Caco-2 (cell line): Measurements from ENCODE around the gene HOXA6. TPM values are rescaled to one million over a fixed set of nuclear protein-coding genes. Genes with fewer than 3 reads are reported as not detected.

Experiments used
- BruUV-seq: library from RNA; stranded (reverse); fragments of 400-500 nt; replicated peaks from 2 replicates; lab custom pipeline; 2021; lab: Mats Ljungman, UMichigan
- CTCF ChIA-PET: fragments of 300-600 bp; sonication (Branson Sonifier 250); formaldehyde crosslinking; loops from one replicate; lab custom pipeline; 2022; ENCODE audit warnings: antibody characterized with exemption; lab: Charles Lee
- POLR2A ChIA-PET: fragments of 300-600 bp; sonication (Branson Sonifier 250); formaldehyde crosslinking; loops from one replicate; lab custom pipeline; 2022; ENCODE audit warnings: antibody characterized with exemption; lab: Charles Lee
- DNase-seq, 2 experiments: peaks; one replicate each; pipeline versions ENCODE4 v3.0.0 to v3.0.0-alpha.2; 2020 to 2022
- H3K27me3 ChIP-seq: replicated peaks from 2 replicates; pipeline ENCODE4 v1.6.0; 2011; ENCODE audit warnings: low read length; ENCODE audit not compliant: control insufficient read depth, insufficient read depth
- H3K36me3 ChIP-seq: 2 replicates; pipeline ENCODE4 v1.5.1; 2011; ENCODE audit warnings: low read length; ENCODE audit not compliant: control insufficient read depth, insufficient read depth
- H3K4me1 ChIP-seq: fragments of 250-450 bp; sonication (Bioruptor Pico); 2 replicates; pipeline ENCODE4 v1.5.1; 2020; ENCODE audit warnings: mild to moderate bottlenecking
- H3K4me3 ChIP-seq: 2 replicates; pipeline ENCODE4 v1.5.1; 2011; ENCODE audit warnings: low read depth, mild to moderate bottlenecking, control low read depth, low read length
- H3K9me3 ChIP-seq: fragments of 250-450 bp; sonication (Bioruptor Pico); 2 replicates; pipeline ENCODE4 v1.5.1; 2020; ENCODE audit warnings: mild to moderate bottlenecking, moderate library complexity
- H3K27ac Mint-ChIP-seq: one replicate; pipeline ENCODE4 v1.8.0; 2022; ENCODE audit warnings: mixed read lengths; ENCODE audit not compliant: unreplicated experiment
- H3K27me3 Mint-ChIP-seq: one replicate; pipeline ENCODE4 v1.8.0; 2022; ENCODE audit warnings: mixed read lengths; ENCODE audit not compliant: insufficient read depth, unreplicated experiment
- H3K36me3 Mint-ChIP-seq: one replicate; pipeline ENCODE4 v1.8.0; 2022; ENCODE audit warnings: mild to moderate bottlenecking, mixed read lengths; ENCODE audit not compliant: insufficient read depth, unreplicated experiment
- H3K4me1 Mint-ChIP-seq: one replicate; pipeline ENCODE4 v1.8.0; 2022; ENCODE audit warnings: low read depth, mixed read lengths; ENCODE audit not compliant: unreplicated experiment
- H3K4me3 Mint-ChIP-seq: one replicate; pipeline ENCODE4 v1.8.0; 2022; ENCODE audit warnings: mild to moderate bottlenecking, moderate library complexity, mixed read lengths; ENCODE audit not compliant: unreplicated experiment
- H3K9me3 Mint-ChIP-seq: one replicate; pipeline ENCODE4 v1.8.0; 2022; ENCODE audit warnings: mixed read lengths; ENCODE audit not compliant: unreplicated experiment
- intact Hi-C: fragments of 100-400 bp; cut with micrococcal nuclease; formaldehyde crosslinking; loops from one replicate; pipeline ENCODE4 v1.10.0; 2022; ENCODE audit not compliant: unreplicated experiment
- total RNA-seq: library from RNA; stranded (reverse); gene quantifications from 2 replicates; pipeline ENCODE4 v1.2.3, GENCODE V29; 2022
- TF ChIP-seq, protein P1 (sequence below), 2 experiments: fragments of 200-600 bp in 1 of 2; IDR thresholded peaks; 1 replicate in 1 of 2; 2 replicates in 1 of 2; pipeline versions ENCODE4 v1.5.1 to v1.8.0; 2011 to 2022; ENCODE audit warnings: antibody characterized with exemption in 1 of 2, control low read depth in 1 of 2, inconsistent platforms in 1 of 2, low read depth in 1 of 2, low read length in 1 of 2, mild to moderate bottlenecking in 1 of 2, moderate library complexity in 1 of 2; ENCODE audit not compliant: insufficient read depth in 1 of 2, severe bottlenecking in 1 of 2, unreplicated experiment in 1 of 2

The HOXA6 gene
- total RNA-seq, 1 experiment from 2014 or later, result 5.6 TPM

DNA sequence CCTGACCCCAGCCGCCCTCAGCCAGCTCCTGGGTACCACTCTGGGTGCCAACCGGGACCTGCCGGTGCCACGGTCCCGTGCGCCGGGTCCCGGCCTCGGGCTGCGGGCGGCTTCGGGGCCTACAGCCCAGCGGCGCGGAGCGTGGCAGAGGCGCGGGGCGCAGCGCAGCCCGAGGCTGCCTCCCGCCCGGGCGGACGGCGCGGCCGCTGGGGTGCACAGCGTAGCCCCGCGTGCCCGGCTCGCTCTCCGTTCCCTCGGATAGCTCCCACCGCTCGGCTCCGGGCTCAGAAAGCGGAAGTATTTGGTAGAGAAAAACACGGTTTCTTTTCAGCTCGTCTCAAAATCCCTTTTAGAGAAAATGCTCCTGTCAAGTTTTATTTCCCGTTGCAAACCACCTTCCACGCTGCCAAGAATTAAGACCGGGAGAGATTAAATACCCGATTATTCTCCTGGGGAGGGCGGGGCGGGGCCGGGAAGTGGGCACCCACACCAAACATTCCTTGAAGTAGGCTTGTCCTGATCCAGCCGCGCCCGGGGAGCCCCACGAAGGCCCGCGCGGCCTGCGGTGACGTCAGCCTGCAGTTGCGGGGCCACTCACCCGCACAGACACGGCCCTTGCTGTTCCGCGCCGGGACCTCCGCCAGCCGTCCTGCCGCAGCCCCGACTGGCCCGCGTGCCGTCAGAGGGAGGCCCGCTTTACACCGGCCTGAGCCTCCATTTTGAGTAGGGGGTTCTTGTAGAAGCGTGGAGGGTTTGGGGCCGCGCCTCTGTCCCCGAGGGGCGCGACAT lies 45.2 kb upstream of the HOXA6 start:
- H3K27ac Mint-ChIP-seq, result no peak overlapping the region
- DNase-seq, result no peak
- H3K4me3 Mint-ChIP-seq, result no peak overlapping the region
- H3K36me3 ChIP-seq, result no peaks in the 10 kb centered on the region
- no peaks in the 10 kb centered on the region for H3K36me3 Mint-ChIP-seq
- no TSS peak for BruUV-seq
- H3K27me3 Mint-ChIP-seq, result peaks cover 4% of the 10 kb centered on the region
- H3K4me1 ChIP-seq, result no peaks in the 10 kb centered on the region
- H3K9me3 Mint-ChIP-seq, result no peaks in the 10 kb centered on the region
- H3K27me3 ChIP-seq, result no peaks in the 10 kb centered on the region
- intact Hi-C loops, result no loop called here
- no peaks in the 10 kb centered on the region for H3K4me1 Mint-ChIP-seq
- H3K9me3 ChIP-seq, result no peaks in the 10 kb centered on the region
- H3K4me3 ChIP-seq, result no peak overlapping the region
- ChIA-PET POLR2A (no interaction called here), CTCF (interaction anchor here (0.6 kb wide), 1 partner anchor 12 kb away, joined by 3 read pairs; no protein-coding TSS in a partner anchor)
- TF ChIP-seq, protein P1, sequence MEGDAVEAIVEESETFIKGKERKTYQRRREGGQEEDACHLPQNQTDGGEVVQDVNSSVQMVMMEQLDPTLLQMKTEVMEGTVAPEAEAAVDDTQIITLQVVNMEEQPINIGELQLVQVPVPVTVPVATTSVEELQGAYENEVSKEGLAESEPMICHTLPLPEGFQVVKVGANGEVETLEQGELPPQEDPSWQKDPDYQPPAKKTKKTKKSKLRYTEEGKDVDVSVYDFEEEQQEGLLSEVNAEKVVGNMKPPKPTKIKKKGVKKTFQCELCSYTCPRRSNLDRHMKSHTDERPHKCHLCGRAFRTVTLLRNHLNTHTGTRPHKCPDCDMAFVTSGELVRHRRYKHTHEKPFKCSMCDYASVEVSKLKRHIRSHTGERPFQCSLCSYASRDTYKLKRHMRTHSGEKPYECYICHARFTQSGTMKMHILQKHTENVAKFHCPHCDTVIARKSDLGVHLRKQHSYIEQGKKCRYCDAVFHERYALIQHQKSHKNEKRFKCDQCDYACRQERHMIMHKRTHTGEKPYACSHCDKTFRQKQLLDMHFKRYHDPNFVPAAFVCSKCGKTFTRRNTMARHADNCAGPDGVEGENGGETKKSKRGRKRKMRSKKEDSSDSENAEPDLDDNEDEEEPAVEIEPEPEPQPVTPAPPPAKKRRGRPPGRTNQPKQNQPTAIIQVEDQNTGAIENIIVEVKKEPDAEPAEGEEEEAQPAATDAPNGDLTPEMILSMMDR (IDR thresholded peaks at IDR 0.05; ENCODE audit: insufficient read depth in 1 of 2, low read depth in 1 of 2, low read length in 1 of 2, severe bottlenecking in 1 of 2, unreplicated experiment in 1 of 2), result no peak

GRCh38 chr7:27191833-27192545 lies 44.4 kb upstream of the HOXA6 start:
- no peaks in the 10 kb centered on the region for H3K9me3 ChIP-seq
- Mint-ChIP-seq H3K9me3 (no peaks in the 10 kb centered on the region), H3K36me3 (no peaks in the 10 kb centered on the region), H3K4me3 (no peak overlapping the region), H3K4me1 (no peaks in the 10 kb centered on the region), H3K27me3 (no peaks in the 10 kb centered on the region), H3K27ac (no peak overlapping the region)
- H3K4me1 ChIP-seq, result no peaks in the 10 kb centered on the region
- ChIA-PET CTCF (interaction anchor here (0.6 kb wide), 1 partner anchor 12 kb away, joined by 3 read pairs; no protein-coding TSS in a partner anchor), POLR2A (no interaction called here)
- DNase-seq, result peak in 1 of 2 experiments; percentile 27
- intact Hi-C loops, result no loop called here
- no TSS peak for BruUV-seq
- H3K27me3 ChIP-seq, result no peaks in the 10 kb centered on the region
- no peak overlapping the region for H3K4me3 ChIP-seq
- TF ChIP-seq, protein P1 (IDR thresholded peaks at IDR 0.05; ENCODE audit: insufficient read depth in 1 of 2, low read depth in 1 of 2, low read length in 1 of 2, severe bottlenecking in 1 of 2, unreplicated experiment in 1 of 2), result no peak
- no peaks in the 10 kb centered on the region for H3K36me3 ChIP-seq

DNA sequence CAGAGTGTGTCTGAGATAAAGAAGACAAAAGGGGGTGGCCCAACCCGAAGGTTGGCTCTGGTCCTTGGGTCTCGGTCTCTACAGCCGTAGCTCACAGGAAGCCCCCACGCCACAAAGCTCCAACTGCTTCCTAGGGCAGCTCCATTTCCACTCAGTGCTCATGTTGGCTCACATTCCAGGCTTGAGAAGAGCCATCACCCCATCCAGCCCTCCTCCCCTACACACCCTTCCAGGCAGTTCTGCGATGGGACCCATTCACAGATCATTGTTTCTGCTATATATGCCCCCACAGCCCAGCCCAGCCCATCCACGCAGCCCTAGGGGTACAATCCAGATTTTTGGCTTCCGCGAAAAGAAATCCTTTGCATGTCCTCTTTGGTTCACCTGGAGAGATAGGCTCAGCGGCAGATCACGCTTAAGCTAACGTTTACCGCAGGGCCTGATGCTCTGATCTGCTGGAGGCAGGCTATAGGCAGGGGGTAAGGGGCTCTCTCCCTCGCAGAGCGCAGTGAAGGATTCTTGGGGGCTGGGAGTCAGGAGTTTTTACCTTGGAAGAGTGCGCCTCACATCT lies 43.7 kb upstream of the HOXA6 start:
- Histone ChIP-seq H3K4me3 (no peak overlapping the region), H3K27me3 (no peaks in the 10 kb centered on the region; the same call in 1 of the 2 replicates), H3K9me3 (no peaks in the 10 kb centered on the region), H3K4me1 (no peaks in the 10 kb centered on the region), H3K36me3 (no peaks in the 10 kb centered on the region)
- Mint-ChIP-seq H3K4me3 (no peak overlapping the region), H3K9me3 (no peaks in the 10 kb centered on the region), H3K4me1 (no peaks in the 10 kb centered on the region), H3K27ac (no peak overlapping the region), H3K27me3 (no peaks in the 10 kb centered on the region), H3K36me3 (no peaks in the 10 kb centered on the region)
- TF ChIP-seq, protein P1 (IDR thresholded peaks at IDR 0.05; ENCODE audit: insufficient read depth in 1 of 2, low read depth in 1 of 2, low read length in 1 of 2, severe bottlenecking in 1 of 2, unreplicated experiment in 1 of 2), result no peak
- POLR2A ChIA-PET, result no interaction called here
- CTCF ChIA-PET, result no interaction called here
- BruUV-seq, result no TSS peak
- intact Hi-C loops, result no loop called here
- peak in 1 of 2 experiments; percentile 17 for DNase-seq
